Measurements from ENCODE around the gene PDZD2.
A peak's percentile ranks its signal among the peaks of the same experiment; 100 is the strongest.
"Not testable (repeated sequence)": the region's sequence is repeated elsewhere in the genome, so short reads cannot be mapped to it uniquely, and the experiment has no call there.

The PDZD2 gene

GRCh38 chr5:32000731-32001130 lies 361.8 kb downstream of the PDZD2 start:
- H3K9me3 Mint-ChIP-seq: no peaks in the 10 kb centered on the region
- peaks cover 3% of the 10 kb centered on the region for H3K4me1 Mint-ChIP-seq (ENCODE audit: low read depth)
- H3K27ac Mint-ChIP-seq: no peak overlapping the region
- no peaks in the 10 kb centered on the region for H3K27me3 Mint-ChIP-seq (ENCODE audit: low read depth)
- no peaks in the 10 kb centered on the region for H3K36me3 Mint-ChIP-seq (ENCODE audit: low read depth)
- H3K4me3 Mint-ChIP-seq: no peak overlapping the region

DNA sequence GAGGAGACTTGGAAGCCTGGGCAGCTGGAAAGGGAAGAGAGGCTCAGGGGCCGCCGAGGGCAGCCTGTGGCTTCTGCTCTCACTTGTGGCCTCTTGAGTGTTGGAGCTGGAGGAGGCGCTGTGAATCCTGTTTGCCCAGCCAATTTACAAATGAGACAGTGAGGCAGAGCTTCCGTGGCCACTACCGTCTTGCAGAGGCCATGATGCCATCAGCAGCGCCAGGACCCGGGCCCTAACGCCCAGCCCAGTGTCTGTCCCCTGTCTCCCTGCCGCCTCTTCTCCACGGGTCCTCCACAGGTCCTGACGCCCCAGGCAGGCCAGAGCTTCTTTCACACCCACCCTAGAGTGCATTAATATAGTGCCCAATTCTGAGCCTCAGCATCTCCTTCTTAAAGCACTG lies 362.4 kb downstream of the PDZD2 start:
- H3K36me3 Mint-ChIP-seq (ENCODE audit: low read depth): no peaks in the 10 kb centered on the region
- no peak overlapping the region for H3K27ac Mint-ChIP-seq
- H3K27me3 Mint-ChIP-seq (ENCODE audit: low read depth): no peaks in the 10 kb centered on the region
- H3K9me3 Mint-ChIP-seq: no peaks in the 10 kb centered on the region
- no peak overlapping the region for H3K4me3 Mint-ChIP-seq
- no peaks in the 10 kb centered on the region for H3K4me1 Mint-ChIP-seq (ENCODE audit: low read depth)

GRCh38 chr5:32001707-32002106 lies 362.8 kb downstream of the PDZD2 start:
- no peaks in the 10 kb centered on the region for H3K27me3 Mint-ChIP-seq (ENCODE audit: low read depth)
- no peaks in the 10 kb centered on the region for H3K9me3 Mint-ChIP-seq
- no peak overlapping the region for H3K27ac Mint-ChIP-seq
- no peaks in the 10 kb centered on the region for H3K36me3 Mint-ChIP-seq (ENCODE audit: low read depth)
- H3K4me3 Mint-ChIP-seq: no peak overlapping the region
- H3K4me1 Mint-ChIP-seq (ENCODE audit: low read depth): no peaks in the 10 kb centered on the region

DNA sequence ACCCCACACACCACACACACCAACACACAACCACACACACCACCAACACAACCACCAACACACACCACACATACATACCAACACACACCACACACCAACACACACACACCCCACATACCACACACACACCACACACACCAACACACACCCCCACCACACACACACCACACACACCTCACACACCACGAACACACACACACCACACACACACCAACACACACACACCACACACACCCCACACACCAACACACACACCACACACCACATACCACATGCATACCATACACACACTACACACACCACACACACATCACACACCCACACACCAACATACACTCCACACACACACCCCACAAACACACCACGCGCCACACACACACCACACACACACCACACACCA lies 363.8 kb downstream of the PDZD2 start:
- Mint-ChIP-seq H3K4me1 (ENCODE audit: low read depth) (no peaks in the 10 kb centered on the region), H3K9me3 (no peaks in the 10 kb centered on the region), H3K27me3 (ENCODE audit: low read depth) (no peaks in the 10 kb centered on the region), H3K36me3 (ENCODE audit: low read depth) (no peaks in the 10 kb centered on the region), H3K4me3 (no peak overlapping the region), H3K27ac (no peak overlapping the region)

DNA sequence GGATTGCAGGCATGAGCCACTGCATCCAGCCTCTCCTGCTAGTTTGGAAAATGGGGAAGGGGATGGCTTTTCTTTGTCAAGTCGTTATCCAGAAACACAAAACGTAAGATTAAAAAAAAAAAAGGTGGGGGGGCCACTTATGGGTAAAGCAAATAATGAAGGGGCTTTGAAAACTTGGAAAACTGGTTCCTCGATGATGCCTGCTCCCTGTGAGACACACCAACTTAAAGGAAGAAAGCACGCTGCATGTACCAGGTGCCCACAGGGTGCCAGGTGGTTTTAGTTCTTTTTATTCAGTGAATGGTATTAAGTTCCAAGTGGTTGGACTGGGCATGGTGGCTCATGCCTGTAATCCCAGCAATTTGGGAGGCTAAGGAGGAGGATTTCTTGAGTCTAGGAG lies 365.1 kb downstream of the PDZD2 start:
- no peaks in the 10 kb centered on the region for H3K27me3 Mint-ChIP-seq (ENCODE audit: low read depth)
- H3K36me3 Mint-ChIP-seq (ENCODE audit: low read depth): no peaks in the 10 kb centered on the region
- no peak overlapping the region for H3K27ac Mint-ChIP-seq
- no peaks in the 10 kb centered on the region for H3K4me1 Mint-ChIP-seq (ENCODE audit: low read depth)
- H3K9me3 Mint-ChIP-seq: no peaks in the 10 kb centered on the region
- no peak overlapping the region for H3K4me3 Mint-ChIP-seq

DNA sequence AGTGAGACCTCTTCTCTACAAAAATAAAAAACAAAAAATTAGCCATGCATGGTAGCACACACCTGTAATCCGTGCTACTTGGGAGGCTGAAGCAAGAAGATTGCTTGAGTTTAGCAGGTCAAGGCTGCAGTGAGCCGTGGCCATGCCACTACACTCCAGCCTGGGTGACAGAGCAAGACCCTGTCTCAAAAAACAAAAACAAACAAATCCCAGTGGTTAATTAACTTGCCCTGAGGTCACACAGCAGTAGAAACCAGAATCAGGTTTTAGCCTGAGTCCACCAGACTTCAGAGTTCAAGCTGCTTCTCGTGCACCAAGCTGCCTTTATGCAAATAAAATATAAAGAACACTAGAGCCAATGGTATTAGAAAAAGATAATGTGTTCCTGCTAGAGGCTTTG lies 365.5 kb downstream of the PDZD2 start:
- no peaks in the 10 kb centered on the region for H3K4me1 Mint-ChIP-seq (ENCODE audit: low read depth)
- no peak overlapping the region for H3K4me3 Mint-ChIP-seq
- no peaks in the 10 kb centered on the region for H3K27me3 Mint-ChIP-seq (ENCODE audit: low read depth)
- no peak overlapping the region for H3K27ac Mint-ChIP-seq
- H3K36me3 Mint-ChIP-seq (ENCODE audit: low read depth): no peaks in the 10 kb centered on the region
- H3K9me3 Mint-ChIP-seq: no peaks in the 10 kb centered on the region

GRCh38 chr5:32008746-32009145 lies 369.8 kb downstream of the PDZD2 start:
- H3K9me3 Mint-ChIP-seq: no peaks in the 10 kb centered on the region
- peaks cover 3% of the 10 kb centered on the region for H3K27me3 Mint-ChIP-seq (ENCODE audit: low read depth)
- no peak overlapping the region for H3K4me3 Mint-ChIP-seq
- H3K4me1 Mint-ChIP-seq (ENCODE audit: low read depth): no peaks in the 10 kb centered on the region
- no peaks in the 10 kb centered on the region for H3K36me3 Mint-ChIP-seq (ENCODE audit: low read depth)
- no peak overlapping the region for H3K27ac Mint-ChIP-seq

DNA sequence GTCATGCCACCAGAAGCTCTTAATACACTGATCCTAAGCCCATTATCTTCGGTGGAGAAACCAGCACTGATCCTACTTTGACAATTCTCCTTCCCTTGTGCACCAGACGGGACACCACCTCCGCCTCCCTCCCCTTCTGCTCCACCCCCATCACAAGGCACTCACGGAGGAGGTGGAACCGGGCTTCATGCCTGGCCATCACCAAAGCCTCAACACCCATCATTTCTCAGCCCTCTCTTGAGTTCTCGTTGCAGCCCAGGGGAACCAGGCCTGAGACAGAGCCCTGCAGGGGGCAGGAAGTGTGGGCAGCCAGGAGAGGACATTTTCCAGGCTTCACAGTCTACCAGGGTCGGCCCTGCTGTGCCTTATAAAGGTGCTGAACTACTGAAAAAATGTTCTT lies 374.7 kb downstream of the PDZD2 start:
- Mint-ChIP-seq H3K27me3 (ENCODE audit: low read depth) (peaks cover 3% of the 10 kb centered on the region), H3K36me3 (ENCODE audit: low read depth) (no peaks in the 10 kb centered on the region), H3K27ac (no peak overlapping the region), H3K4me3 (no peak overlapping the region), H3K9me3 (no peaks in the 10 kb centered on the region), H3K4me1 (ENCODE audit: low read depth) (peaks cover 10% of the 10 kb centered on the region)

DNA sequence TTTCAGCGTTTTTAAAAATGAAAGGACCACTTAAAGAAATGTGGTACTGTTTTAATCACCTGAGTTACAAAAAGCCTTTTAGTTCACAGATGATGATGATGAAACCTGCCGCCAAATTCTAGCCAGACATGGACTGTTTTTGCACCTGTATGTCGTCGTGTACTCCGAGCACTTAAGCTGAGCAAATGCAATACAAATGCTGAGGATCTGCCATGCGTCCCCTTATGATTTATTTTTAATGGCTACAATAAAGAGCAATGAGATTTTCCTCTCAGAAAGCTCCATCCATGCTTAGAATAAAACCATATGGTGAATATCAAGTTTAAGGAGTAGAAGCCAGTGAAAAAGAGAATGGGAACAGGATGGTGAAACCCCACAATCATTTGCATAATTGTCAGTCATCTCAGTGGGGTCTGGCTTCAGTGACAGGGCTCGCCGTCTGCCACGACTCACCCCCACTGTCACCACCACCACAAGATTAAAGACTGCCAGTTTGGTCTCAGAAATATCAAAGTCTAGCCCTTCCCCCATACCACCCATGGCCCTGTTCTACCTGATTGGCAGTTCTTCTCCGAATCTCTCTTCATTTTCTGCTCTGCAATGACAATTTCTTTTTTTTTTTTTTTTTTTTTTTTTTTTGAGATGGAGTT lies 375.3 kb downstream of the PDZD2 start:
- peaks cover 3% of the 10 kb centered on the region for H3K27me3 Mint-ChIP-seq (ENCODE audit: low read depth)
- H3K4me1 Mint-ChIP-seq (ENCODE audit: low read depth): peaks cover 11% of the 10 kb centered on the region
- H3K36me3 Mint-ChIP-seq (ENCODE audit: low read depth): no peaks in the 10 kb centered on the region
- no peak overlapping the region for H3K4me3 Mint-ChIP-seq
- H3K27ac Mint-ChIP-seq: no peak overlapping the region
- H3K9me3 Mint-ChIP-seq: no peaks in the 10 kb centered on the region

DNA sequence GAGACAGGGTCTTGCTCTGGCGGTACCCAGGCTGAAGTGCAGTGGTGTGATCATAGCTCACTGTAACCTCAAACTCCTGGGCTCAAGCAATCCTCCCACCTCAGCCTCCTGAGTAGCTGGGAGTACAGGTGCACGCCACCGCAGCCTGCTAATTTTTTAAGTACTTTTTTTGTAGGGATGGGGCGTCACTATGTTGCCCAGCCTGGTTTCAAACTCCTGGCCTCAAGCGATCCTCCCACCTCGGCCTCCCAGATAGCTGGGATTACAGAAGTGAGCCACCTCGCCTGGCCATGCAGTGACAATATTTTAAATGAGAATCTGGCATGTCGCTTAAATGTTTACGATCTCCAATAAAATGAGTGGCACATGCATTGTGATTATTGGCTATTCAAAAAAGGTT lies 376.3 kb downstream of the PDZD2 start:
- H3K9me3 Mint-ChIP-seq; H3K27me3 Mint-ChIP-seq (ENCODE audit: low read depth); H3K27ac Mint-ChIP-seq; H3K36me3 Mint-ChIP-seq (ENCODE audit: low read depth); H3K4me3 Mint-ChIP-seq: not testable (repeated sequence)
- peaks cover 13% of the 10 kb centered on the region for H3K4me1 Mint-ChIP-seq (ENCODE audit: low read depth)

DNA sequence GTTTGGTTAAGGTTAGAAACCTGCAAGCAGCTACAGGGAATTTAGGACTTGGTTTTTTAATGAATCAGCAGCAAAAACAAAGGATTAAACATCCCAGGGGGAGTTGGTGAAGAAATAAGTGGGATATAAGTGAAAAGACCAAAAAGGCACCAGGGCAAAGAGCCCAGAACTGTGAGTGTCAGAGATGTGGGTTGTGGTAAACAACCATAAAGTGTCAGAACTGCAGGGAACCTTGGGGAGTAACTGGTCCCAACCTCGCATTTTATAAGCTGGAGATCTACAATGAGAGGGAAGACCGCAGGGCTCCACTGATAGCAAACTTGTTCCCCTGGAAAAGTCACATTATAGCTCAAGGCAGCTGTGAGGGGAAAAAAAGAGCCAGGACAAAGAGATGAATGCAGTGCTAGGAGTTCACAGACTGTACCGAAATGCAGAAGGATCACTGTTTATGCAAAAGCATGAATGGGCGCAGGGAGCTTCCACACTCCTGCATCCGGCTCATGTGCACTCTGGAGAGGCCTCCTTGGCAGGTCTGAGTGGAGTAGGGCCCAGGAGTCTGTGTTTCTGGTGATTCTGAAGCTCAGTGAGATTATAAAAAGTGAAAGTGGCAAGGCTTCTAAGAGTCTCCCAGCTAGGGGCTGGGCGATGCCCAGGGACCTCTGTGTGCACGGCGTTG lies 378.9 kb downstream of the PDZD2 start:
- Mint-ChIP-seq H3K36me3 (ENCODE audit: low read depth) (no peaks in the 10 kb centered on the region), H3K9me3 (no peaks in the 10 kb centered on the region), H3K4me3 (no peak overlapping the region), H3K27ac (peak overlapping the region; percentile 17), H3K27me3 (ENCODE audit: low read depth) (peaks cover 3% of the 10 kb centered on the region), H3K4me1 (ENCODE audit: low read depth) (peaks cover 13% of the 10 kb centered on the region)

GRCh38 chr5:32018476-32019436 lies 379.8 kb downstream of the PDZD2 start:
- Mint-ChIP-seq H3K27ac (no peak overlapping the region), H3K4me1 (ENCODE audit: low read depth) (peaks cover 13% of the 10 kb centered on the region), H3K27me3 (ENCODE audit: low read depth) (peaks cover under 1% of the 10 kb centered on the region), H3K4me3 (no peak overlapping the region), H3K9me3 (no peaks in the 10 kb centered on the region), H3K36me3 (ENCODE audit: low read depth) (no peaks in the 10 kb centered on the region)

- peak overlapping the region; percentile 72 for H3K4me3 Mint-ChIP-seq
- H3K27me3 Mint-ChIP-seq (ENCODE audit: low read depth): no peaks in the 10 kb centered on the region
- H3K36me3 Mint-ChIP-seq (ENCODE audit: low read depth): no peaks in the 10 kb centered on the region
- peak overlapping the region; percentile 90 for H3K27ac Mint-ChIP-seq
- peaks cover 13% of the 10 kb centered on the region for H3K4me1 Mint-ChIP-seq (ENCODE audit: low read depth)
- no peaks in the 10 kb centered on the region for H3K9me3 Mint-ChIP-seq
These were observed 381.3 kb downstream of the PDZD2 start for GRCh38 chr5:32020271-32020670.

GRCh38 chr5:32020946-32021345 lies 382.0 kb downstream of the PDZD2 start:
- Mint-ChIP-seq H3K4me1 (ENCODE audit: low read depth) (peaks cover 13% of the 10 kb centered on the region), H3K36me3 (ENCODE audit: low read depth) (no peaks in the 10 kb centered on the region), H3K9me3 (no peaks in the 10 kb centered on the region), H3K27me3 (ENCODE audit: low read depth) (no peaks in the 10 kb centered on the region), H3K4me3 (peak overlapping the region; percentile 72), H3K27ac (peak overlapping the region; percentile 90)

DNA sequence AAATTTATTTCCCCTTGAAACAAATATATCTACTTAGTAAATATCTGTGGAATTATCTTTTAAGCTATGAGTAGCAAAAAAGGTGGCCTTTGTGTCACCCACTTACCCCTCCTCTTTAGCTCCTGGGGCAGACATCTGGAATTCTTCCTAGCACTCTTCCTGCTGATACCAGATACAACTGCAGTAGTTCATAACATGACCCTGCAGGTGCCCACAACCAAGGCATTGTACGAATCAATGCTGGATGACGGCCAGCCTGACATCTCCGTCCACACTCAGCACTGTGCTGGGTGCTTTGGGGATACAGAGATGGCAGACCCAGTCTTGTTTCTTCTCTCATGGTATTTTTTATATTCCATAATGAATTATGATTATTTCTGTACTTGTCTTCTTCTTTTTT lies 382.8 kb downstream of the PDZD2 start:
- H3K4me1 Mint-ChIP-seq (ENCODE audit: low read depth): peaks cover 13% of the 10 kb centered on the region
- no peaks in the 10 kb centered on the region for H3K36me3 Mint-ChIP-seq (ENCODE audit: low read depth)
- no peak overlapping the region for H3K4me3 Mint-ChIP-seq
- H3K27me3 Mint-ChIP-seq (ENCODE audit: low read depth): no peaks in the 10 kb centered on the region
- no peak overlapping the region for H3K27ac Mint-ChIP-seq
- no peaks in the 10 kb centered on the region for H3K9me3 Mint-ChIP-seq
